Measurements from ENCODE around the gene OVCA2. TPM values are rescaled to one million over a fixed set of nuclear protein-coding genes. Genes with fewer than 3 reads are reported as not detected.

Gene OVCA2
- total RNA-seq, 1 experiment from 2014 or later = 24.6 TPM

DNA sequence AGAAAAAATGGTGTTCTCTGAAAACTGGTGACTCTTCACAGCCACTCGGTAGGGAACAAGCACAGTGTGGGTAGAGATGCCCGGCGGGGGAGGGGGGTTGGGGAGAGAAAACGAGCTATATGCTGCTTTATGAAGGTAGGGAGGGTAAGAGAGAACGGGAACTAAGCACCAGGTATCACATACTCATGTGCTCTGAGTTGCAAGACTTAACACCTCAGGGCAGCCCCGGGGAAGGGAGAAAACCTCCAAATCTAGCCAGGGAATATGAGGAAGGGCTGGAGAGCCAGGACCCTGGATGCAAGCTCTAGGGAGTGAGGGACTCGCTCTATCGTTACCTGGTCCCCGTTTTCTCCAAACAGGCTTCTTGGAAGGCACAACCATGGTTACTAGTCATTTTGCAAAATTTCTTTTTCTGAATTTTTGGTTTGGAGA lies 48.4 kb downstream of the OVCA2 start:
- Histone ChIP-seq H3K4me2 (ENCODE audit: insufficient read depth, insufficient read length, low read length) (no peak overlapping the region), H2BK120ac (ENCODE audit: low read depth, low read length, poor library complexity, severe bottlenecking) (no peak overlapping the region), H3K27me3 (ENCODE audit: insufficient read depth, low read length) (no peaks in the 10 kb centered on the region), H3K4me1 (ENCODE audit: insufficient read depth, low read length) (peaks cover 6% of the 10 kb centered on the region; the same call in 1 of the 2 replicates), H2BK12ac (ENCODE audit: insufficient read length, low read depth, low read length) (no peak overlapping the region), H4K8ac (replicated peaks; ENCODE audit: insufficient read length, low read depth, low read length) (no peak overlapping the region), H3K9me3 (ENCODE audit: control insufficient read depth, low read depth, low read length) (no peaks in the 10 kb centered on the region), H2BK20ac (ENCODE audit: low read depth, low read length, poor library complexity, severe bottlenecking) (no peak overlapping the region), H3K4ac (ENCODE audit: low read depth, low read length) (no peak overlapping the region), H4K20me1 (ENCODE audit: control insufficient read depth, insufficient read depth, insufficient read length) (no peaks in the 10 kb centered on the region), H3K23ac (ENCODE audit: insufficient read length, low read depth, low read length) (no peak overlapping the region), H3K27ac (ENCODE audit: insufficient read length, low read depth, low read length) (no peak overlapping the region), H3K79me1 (ENCODE audit: insufficient read depth, low read depth, low read length, poor library complexity, severe bottlenecking) (no peaks in the 10 kb centered on the region), H3K56ac (ENCODE audit: insufficient read length, low read depth, low read length) (no peak overlapping the region), H4K5ac (ENCODE audit: insufficient read length, low read depth, low read length) (no peak overlapping the region), H2AK5ac (ENCODE audit: insufficient read length, low read length) (no peak overlapping the region), H4K91ac (ENCODE audit: insufficient read length, low read depth, low read length) (no peak overlapping the region), H3K9ac (ENCODE audit: extremely low read depth, insufficient read length, low read length) (no peak overlapping the region), H2BK15ac (ENCODE audit: low read depth, low read length) (no peak overlapping the region), H2AFZ (ENCODE audit: low read length) (no peak overlapping the region), H3K14ac (ENCODE audit: insufficient read depth, low read length) (no peak overlapping the region), H2BK5ac (ENCODE audit: insufficient read length, low read length) (no peak overlapping the region), H3T11ph (ENCODE audit: low read length) (no peak overlapping the region), H3K18ac (ENCODE audit: insufficient read length, low read depth, low read length) (no peak overlapping the region), H3K23me2 (ENCODE audit: insufficient read length, low read depth, low read length, poor library complexity, severe bottlenecking) (no peaks in the 10 kb centered on the region), H3K79me2 (ENCODE audit: insufficient read depth, low read length) (no peaks in the 10 kb centered on the region)
- peaks cover 27 to 33% of the 10 kb centered on the region in 2 experiments for H3K4me1 Mint-ChIP-seq
- no peaks in the 10 kb centered on the region for H3K9me3 Mint-ChIP-seq
- no CpG with 5 or more reads among the region's 9 CpGs for WGBS (ENCODE audit: extremely low coverage, insufficient read length, low lambda C conversion rate)
- H3K4me3 Mint-ChIP-seq = peak overlapping the region in 1 of 2 experiments; percentile 30; a peak in 2 of 5 replicates
- H3K27ac Mint-ChIP-seq = peak overlapping the region in 1 of 3 experiments; percentile 61; a peak in 2 of 7 replicates
- TF ChIP-seq, protein P1, sequence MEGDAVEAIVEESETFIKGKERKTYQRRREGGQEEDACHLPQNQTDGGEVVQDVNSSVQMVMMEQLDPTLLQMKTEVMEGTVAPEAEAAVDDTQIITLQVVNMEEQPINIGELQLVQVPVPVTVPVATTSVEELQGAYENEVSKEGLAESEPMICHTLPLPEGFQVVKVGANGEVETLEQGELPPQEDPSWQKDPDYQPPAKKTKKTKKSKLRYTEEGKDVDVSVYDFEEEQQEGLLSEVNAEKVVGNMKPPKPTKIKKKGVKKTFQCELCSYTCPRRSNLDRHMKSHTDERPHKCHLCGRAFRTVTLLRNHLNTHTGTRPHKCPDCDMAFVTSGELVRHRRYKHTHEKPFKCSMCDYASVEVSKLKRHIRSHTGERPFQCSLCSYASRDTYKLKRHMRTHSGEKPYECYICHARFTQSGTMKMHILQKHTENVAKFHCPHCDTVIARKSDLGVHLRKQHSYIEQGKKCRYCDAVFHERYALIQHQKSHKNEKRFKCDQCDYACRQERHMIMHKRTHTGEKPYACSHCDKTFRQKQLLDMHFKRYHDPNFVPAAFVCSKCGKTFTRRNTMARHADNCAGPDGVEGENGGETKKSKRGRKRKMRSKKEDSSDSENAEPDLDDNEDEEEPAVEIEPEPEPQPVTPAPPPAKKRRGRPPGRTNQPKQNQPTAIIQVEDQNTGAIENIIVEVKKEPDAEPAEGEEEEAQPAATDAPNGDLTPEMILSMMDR (conservative IDR thresholded peaks at IDR 0.05) = no peak
- no peak for DNase-seq
- H3K27me3 Mint-ChIP-seq (ENCODE audit: low read depth) = no peaks in the 10 kb centered on the region
- peaks cover 0 to 4% (median 0%) of the 10 kb centered on the region in 3 experiments; a peak in 1 of 7 replicates for H3K36me3 Mint-ChIP-seq (ENCODE audit: insufficient read depth in 1 of 3, low read depth in 3 of 3)

All from H9 (cell line).